ENCODE measurements around the gene NBEA.
A peak's percentile ranks its signal among the peaks of the same experiment; 100 is the strongest.

Gene NBEA

DNA sequence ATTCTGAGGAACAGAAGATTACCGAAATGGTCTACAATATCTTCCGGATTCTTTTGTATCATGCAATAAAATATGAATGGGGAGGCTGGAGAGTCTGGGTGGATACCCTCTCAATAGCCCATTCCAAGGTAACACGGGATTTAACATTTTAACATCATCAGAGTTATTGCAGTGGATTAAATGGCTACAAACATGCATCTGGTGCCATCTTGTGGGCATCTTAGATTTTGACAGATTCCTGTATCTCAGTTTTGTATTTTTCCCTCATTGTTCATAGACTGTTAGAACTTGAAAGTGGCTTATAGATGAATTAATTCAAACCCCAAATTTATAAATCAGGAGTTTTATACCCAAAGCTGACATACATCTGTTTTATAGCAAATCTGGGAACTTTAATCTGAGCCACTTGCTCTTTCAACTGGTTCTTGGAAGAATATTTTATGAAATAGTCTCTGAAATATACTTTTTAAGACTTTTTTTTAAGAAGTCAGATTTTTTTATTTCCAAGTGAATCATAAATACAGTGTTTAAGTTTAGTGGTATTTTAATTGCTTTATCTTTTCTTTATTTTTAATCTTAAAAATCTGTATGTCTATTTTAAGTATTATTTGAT lies 215.2 kb downstream of the NBEA start:
- no peak for TF ChIP-seq EGR1 (IDR thresholded peaks at IDR 0.05)
- TF ChIP-seq RAD21 (IDR thresholded peaks at IDR 0.05; ENCODE audit: low read depth): peak; percentile 84

DNA sequence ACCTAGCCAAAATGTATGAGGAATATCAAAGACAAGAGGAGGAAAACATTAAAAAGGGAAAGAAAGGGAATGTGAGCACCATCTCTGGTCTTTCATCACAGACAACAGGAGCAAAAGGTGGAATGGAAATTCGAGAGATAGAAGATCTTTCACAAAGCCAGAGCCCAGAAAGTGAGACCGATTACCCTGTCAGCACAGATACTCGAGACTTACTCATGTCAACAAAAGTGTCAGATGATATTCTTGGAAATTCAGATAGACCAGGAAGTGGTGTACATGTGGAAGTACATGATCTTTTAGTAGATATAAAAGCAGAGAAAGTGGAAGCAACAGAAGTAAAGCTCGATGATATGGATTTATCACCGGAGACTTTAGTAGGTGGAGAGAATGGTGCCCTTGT lies 217.0 kb downstream of the NBEA start:
- TF ChIP-seq YY1 (IDR thresholded peaks at IDR 0.05; ENCODE audit: low read depth) (no peak), NFIC (IDR thresholded peaks at IDR 0.05) (no peak), TCF12 (IDR thresholded peaks at IDR 0.05; ENCODE audit: low read depth) (no peak), CEBPB (IDR thresholded peaks at IDR 0.05) (no peak), RAD21 (IDR thresholded peaks at IDR 0.05; ENCODE audit: low read depth) (no peak), TEAD4 (IDR thresholded peaks at IDR 0.05) (no peak), CREB1 (IDR thresholded peaks at IDR 0.05; ENCODE audit: low read depth) (no peak), TAF1 (IDR thresholded peaks at IDR 0.05; ENCODE audit: low read depth) (no peak), ZBTB7A (IDR thresholded peaks at IDR 0.05; ENCODE audit: low read depth) (no peak)
- TF ChIP-seq, protein P1, sequence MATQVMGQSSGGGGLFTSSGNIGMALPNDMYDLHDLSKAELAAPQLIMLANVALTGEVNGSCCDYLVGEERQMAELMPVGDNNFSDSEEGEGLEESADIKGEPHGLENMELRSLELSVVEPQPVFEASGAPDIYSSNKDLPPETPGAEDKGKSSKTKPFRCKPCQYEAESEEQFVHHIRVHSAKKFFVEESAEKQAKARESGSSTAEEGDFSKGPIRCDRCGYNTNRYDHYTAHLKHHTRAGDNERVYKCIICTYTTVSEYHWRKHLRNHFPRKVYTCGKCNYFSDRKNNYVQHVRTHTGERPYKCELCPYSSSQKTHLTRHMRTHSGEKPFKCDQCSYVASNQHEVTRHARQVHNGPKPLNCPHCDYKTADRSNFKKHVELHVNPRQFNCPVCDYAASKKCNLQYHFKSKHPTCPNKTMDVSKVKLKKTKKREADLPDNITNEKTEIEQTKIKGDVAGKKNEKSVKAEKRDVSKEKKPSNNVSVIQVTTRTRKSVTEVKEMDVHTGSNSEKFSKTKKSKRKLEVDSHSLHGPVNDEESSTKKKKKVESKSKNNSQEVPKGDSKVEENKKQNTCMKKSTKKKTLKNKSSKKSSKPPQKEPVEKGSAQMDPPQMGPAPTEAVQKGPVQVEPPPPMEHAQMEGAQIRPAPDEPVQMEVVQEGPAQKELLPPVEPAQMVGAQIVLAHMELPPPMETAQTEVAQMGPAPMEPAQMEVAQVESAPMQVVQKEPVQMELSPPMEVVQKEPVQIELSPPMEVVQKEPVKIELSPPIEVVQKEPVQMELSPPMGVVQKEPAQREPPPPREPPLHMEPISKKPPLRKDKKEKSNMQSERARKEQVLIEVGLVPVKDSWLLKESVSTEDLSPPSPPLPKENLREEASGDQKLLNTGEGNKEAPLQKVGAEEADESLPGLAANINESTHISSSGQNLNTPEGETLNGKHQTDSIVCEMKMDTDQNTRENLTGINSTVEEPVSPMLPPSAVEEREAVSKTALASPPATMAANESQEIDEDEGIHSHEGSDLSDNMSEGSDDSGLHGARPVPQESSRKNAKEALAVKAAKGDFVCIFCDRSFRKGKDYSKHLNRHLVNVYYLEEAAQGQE (IDR thresholded peaks at IDR 0.05; ENCODE audit: low read depth): no peak
- TF ChIP-seq, protein P2, sequence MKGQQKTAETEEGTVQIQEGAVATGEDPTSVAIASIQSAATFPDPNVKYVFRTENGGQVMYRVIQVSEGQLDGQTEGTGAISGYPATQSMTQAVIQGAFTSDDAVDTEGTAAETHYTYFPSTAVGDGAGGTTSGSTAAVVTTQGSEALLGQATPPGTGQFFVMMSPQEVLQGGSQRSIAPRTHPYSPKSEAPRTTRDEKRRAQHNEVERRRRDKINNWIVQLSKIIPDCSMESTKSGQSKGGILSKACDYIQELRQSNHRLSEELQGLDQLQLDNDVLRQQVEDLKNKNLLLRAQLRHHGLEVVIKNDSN (IDR thresholded peaks at IDR 0.05): no peak

DNA sequence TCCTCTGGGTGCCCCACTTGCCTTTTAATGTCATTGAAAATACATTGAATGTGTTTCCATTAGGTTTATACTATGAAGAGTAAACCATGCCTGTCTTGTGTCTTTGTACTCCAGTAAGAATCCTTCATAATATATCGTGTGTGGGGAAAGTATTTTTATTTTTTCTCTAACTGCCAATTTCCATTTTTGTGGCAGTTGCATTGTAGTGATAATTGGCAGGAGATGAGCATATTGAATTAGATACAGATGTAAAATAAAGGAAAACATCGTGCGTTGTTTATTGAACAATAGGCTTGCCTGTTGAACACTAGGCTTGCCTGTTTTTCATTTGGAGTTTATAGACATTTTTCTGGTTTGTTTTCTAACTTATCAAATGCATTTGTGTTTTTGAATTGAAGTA lies 218.8 kb downstream of the NBEA start:
- TF ChIP-seq CREB1 (IDR thresholded peaks at IDR 0.05; ENCODE audit: low read depth) (no peak), EP300 (IDR thresholded peaks at IDR 0.05; ENCODE audit: borderline replicate concordance) (no peak), FOXM1 (IDR thresholded peaks at IDR 0.05; ENCODE audit: borderline replicate concordance, low read depth) (no peak), YY1 (IDR thresholded peaks at IDR 0.05; ENCODE audit: low read depth) (no peak), CEBPB (IDR thresholded peaks at IDR 0.05) (no peak), ZBTB7A (IDR thresholded peaks at IDR 0.05; ENCODE audit: low read depth) (no peak)
- TF ChIP-seq, protein P3, sequence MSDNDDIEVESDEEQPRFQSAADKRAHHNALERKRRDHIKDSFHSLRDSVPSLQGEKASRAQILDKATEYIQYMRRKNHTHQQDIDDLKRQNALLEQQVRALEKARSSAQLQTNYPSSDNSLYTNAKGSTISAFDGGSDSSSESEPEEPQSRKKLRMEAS (IDR thresholded peaks at IDR 0.05): no peak
- TF ChIP-seq, protein P1 (IDR thresholded peaks at IDR 0.05; ENCODE audit: low read depth): no peak

DNA sequence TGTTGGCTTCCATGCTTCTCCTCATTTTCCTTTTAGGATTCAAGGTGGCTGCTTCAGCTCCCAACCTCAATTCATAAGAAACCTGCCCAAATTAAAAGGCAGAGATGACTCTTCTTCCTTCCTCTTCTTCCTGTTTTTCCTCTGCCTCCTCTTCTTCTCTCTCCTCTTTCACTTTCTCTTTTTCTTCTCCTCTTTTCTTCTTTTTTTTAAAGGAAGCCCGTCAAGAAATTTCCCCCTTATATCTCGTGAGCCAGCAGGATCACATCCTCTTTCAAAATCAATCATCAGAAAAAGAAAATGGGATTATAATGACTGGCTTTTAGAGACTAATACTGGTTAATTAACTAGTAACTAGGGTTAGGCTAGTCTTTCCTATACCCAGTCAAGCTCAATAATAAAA lies 220.3 kb downstream of the NBEA start:
- TF ChIP-seq RAD21 (IDR thresholded peaks at IDR 0.05; ENCODE audit: low read depth) (no peak), ZBTB7A (IDR thresholded peaks at IDR 0.05; ENCODE audit: low read depth) (no peak), EGR1 (IDR thresholded peaks at IDR 0.05) (no peak), TCF12 (IDR thresholded peaks at IDR 0.05; ENCODE audit: low read depth) (no peak)
- TF ChIP-seq, protein P2 (IDR thresholded peaks at IDR 0.05): no peak

DNA sequence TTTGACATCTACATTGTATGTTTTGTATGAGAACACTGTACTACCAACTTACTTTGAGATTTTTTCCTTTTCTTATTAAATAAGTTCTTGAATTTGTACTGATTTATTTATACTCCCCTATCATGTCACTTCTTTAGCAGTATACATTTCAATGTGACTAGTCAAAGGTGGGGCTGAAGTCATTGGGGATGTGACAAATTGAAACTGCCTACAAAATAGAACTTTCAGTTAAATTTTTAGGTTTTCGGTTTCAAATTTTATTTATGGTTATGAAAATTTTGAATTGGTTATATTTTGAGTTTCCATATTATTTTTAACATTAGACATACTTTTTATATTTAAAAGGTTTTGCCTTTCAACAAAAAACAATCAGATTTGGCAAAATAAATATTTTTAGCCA lies 221.6 kb downstream of the NBEA start:
- TF ChIP-seq YY1 (IDR thresholded peaks at IDR 0.05; ENCODE audit: low read depth): no peak
- TF ChIP-seq, protein P3 (IDR thresholded peaks at IDR 0.05): no peak
- no peak for TF ChIP-seq TAF1 (IDR thresholded peaks at IDR 0.05; ENCODE audit: low read depth)
- no peak for TF ChIP-seq FOXM1 (IDR thresholded peaks at IDR 0.05; ENCODE audit: borderline replicate concordance, low read depth)
- TF ChIP-seq EGR1 (IDR thresholded peaks at IDR 0.05): no peak
- no peak for TF ChIP-seq TCF12 (IDR thresholded peaks at IDR 0.05; ENCODE audit: low read depth)
- no peak for TF ChIP-seq NFIC (IDR thresholded peaks at IDR 0.05)
- TF ChIP-seq, protein P1 (IDR thresholded peaks at IDR 0.05; ENCODE audit: low read depth): no peak
- TF ChIP-seq RAD21 (IDR thresholded peaks at IDR 0.05; ENCODE audit: low read depth): no peak
- TF ChIP-seq TEAD4 (IDR thresholded peaks at IDR 0.05): no peak
- TF ChIP-seq CREB1 (IDR thresholded peaks at IDR 0.05; ENCODE audit: low read depth): no peak
- TF ChIP-seq EP300 (IDR thresholded peaks at IDR 0.05; ENCODE audit: borderline replicate concordance): no peak
- TF ChIP-seq CEBPB (IDR thresholded peaks at IDR 0.05): no peak
- TF ChIP-seq, protein P2 (IDR thresholded peaks at IDR 0.05): no peak
- no peak for TF ChIP-seq ZBTB7A (IDR thresholded peaks at IDR 0.05; ENCODE audit: low read depth)

Data from Ishikawa (cell line).